HG02885 (cell line): ENCODE data around the gene SCAF8.
"Not testable (repeated sequence)": the region's sequence is repeated elsewhere in the genome, so short reads cannot be mapped to it uniquely, and the experiment has no call there.

Experiments used
- ATAC-seq: cut with Tn5 transposase; IDR thresholded peaks from one replicate; pipeline ENCODE4 v1.9.1; 2021; ENCODE audit warnings: mild to moderate bottlenecking; ENCODE audit not compliant: unreplicated experiment, poor library complexity

SCAF8 gene

DNA sequence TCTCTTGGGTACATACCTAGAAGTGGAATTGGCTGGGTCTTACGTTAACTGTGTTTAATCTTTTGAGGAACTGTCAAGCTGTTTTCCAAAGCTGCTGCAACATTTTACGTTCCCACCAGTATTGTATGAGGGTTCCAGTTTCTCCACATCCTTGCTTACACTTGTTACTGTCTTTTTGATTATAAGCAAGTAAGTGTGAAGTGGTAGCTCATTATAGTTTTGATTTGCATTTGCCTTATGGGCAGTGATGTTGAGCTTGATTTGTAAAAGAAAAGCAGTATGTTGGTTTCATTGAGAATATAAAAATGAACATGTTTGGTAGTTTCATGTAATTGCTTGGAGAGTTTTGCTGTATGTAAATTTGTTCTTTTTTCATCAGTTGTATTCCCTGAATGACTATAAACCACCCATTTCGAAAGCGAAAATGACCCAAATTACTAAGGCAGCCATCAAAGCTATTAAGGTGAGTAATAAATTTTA lies 40.4 kb downstream of the SCAF8 start:
- ATAC-seq: peak; percentile 96

GRCh38 chr6:154779157-154779556 lies 45.9 kb downstream of the SCAF8 start:
- not testable (repeated sequence) for ATAC-seq

GRCh38 chr6:154782193-154782592 lies 49.0 kb downstream of the SCAF8 start:
- ATAC-seq: no peak

DNA sequence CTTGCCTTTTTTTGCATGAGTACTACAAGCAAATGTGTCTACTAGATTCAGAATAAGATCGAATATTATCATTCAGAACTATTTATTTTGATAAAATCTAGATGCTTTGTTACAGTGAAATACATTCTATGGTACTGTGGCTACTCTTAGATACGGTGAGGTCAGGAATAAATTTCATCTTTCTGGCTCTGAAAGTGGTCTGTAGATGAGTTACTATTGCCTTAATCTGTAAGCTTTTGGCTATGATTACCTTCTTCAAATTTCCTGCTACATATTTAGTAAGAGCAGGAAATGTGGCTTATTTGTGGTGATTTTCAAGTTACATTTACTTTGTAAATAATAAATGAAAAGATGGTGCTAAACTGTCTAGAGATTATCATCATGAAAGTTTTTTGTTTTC lies 50.0 kb downstream of the SCAF8 start:
- ATAC-seq: no peak

GRCh38 chr6:154785075-154785474 lies 51.9 kb downstream of the SCAF8 start:
- ATAC-seq: no peak

DNA sequence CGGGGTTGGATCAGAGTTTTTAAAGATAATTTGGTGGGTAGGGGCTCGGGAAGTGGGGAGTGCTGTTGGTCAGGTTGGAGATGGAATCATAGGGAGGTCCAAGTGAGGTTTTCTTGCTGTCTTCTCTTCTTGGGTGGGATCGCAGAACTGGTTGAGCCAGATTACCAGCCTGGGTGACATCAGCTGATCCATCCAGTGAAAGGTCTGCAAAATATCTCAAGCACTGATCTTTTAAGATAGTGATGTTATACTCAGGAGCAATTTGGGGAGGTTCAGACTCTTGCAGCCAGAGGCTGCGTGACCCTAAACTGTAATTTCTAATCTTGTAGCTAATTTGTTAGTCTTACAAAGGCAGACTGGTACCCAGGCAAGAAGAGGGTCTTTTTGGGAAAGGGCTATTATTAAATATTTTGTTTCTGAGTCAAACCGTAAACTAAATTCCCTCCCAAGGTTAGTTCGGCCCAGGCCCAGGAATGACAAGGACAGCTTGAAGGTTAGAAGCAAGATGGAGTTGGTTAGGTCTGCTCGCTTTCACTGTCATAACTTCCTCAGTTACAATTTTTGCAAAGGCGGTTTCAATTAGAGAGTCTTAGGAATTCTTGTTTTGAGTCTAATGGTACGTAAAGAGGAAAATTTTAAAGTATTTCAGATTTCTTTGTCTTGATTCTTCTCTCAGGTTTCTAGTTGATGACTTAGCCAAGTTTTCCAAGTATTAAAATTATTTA lies 53.1 kb downstream of the SCAF8 start:
- ATAC-seq: no peak

GRCh38 chr6:154791556-154792317 lies 58.5 kb downstream of the SCAF8 start:
- no peak for ATAC-seq

DNA sequence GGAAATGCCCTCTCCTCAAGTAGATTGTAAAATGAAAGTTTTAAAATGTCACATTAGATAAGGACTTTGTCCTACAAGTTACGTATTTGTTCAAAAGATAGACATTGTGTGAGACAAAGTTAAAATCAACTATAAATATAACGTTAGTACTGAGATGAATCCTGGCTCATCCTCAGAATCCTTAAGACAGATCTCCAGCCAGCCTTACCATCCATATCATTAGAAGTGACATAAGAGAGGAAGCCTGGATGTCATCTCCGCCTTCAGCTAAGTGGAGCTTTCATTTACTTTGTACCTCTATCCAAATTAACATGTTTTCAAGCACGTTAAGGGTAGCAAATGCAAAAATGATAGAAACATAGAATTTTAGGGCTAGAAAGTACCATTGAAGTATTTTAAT lies 59.1 kb downstream of the SCAF8 start:
- ATAC-seq: no peak

DNA sequence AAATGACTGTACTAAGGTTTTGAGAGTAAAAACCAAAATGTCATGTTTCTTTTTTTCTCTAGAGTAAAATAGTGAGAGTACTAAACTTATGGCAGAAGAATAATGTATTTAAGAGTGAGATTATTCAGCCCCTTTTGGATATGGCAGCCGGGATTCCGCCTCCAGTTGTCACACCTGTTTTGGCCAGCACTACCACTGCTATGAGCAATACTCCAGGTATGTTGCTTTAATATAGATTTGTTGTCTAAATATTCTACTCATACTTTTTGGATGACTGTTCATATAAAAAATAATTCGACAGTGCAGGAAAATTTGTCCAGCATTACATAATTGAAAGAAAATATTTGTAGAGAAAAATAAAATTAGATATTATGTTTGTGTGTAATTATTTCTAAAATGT lies 59.5 kb downstream of the SCAF8 start:
- ATAC-seq: no peak

DNA sequence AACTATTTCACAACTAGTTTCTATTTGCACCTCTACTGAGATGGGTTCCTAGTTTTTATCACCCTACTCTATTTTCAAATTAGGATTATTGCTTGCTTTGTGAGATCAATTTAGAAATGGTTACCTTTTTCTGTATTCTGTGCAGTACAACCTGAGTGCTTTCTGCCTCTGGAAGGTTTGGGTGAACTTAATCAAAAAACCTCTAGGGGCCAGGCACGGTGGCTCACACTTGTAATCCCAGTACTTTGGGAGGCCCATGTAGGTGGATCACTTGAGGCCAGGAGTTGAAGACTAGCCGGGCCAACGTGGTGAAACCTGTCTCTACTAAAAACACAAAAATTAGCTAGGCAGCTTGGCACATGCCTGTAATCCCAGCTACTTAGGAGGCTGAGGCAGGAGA lies 63.3 kb downstream of the SCAF8 start:
- no peak for ATAC-seq

- ATAC-seq: no peak
These were observed 64.6 kb downstream of the SCAF8 start for GRCh38 chr6:154797857-154798256.

DNA sequence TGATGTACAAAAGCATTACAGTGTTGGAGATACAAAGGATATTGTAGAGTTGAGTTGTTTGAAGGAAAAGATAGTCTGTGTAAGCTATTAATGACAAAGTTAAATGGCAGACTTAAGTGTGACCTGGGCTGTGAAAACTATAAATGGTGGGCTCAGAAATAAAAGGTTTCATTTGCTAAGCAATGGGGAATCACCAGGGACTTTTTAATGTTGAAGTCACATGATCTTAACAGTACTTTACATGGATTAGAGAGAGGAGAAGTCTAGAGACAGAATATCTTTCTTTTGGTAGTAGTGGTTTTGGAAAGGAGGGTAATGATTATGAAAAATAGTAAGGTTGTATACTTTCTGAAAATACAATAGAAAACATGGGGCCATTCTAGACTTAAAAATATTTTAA lies 67.1 kb downstream of the SCAF8 start:
- peak; percentile 50 for ATAC-seq

- ATAC-seq: no peak
These were observed 72.2 kb downstream of the SCAF8 start for GRCh38 chr6:154805288-154805911.

DNA sequence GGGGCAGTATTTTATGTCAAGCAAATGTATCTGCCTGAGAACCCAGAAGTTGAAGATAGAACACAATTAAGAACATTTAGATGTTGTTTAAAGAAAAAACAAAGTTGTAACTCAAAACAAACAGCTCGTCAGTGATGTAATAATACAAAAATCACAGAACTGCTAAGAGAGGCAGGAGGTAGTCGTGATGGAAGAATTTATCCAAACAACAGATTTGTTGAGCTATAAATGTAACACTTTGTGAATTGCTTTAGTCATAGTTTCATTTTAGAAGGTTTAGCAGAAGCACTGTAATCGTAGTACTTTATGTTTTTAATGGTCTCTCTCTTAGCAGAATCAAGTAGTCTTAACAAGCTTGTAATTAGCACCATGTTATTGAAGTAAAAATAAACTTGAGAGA lies 73.6 kb downstream of the SCAF8 start:
- ATAC-seq: no peak

- ATAC-seq: not testable (repeated sequence)
These were observed 78.4 kb downstream of the SCAF8 start for GRCh38 chr6:154811663-154812062.

DNA sequence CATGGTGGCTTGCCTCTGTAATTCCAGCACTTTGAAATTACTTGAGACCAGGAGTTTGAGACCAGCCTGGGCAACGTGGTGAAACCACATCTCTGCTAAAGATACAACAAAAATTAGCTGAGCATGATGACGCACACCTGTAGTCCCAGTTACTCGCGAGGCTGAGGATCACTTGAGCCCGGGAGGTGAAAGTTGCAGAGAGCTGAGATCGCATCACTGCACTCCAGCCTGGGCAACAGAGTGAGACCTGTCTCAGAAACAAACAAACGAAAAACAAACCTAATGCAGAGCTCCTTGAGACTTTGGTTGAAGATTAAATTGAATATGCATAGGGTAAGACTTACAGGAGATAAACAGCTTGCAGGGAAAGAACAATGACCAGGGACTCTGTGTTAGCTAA lies 80.8 kb downstream of the SCAF8 start:
- ATAC-seq: peak; percentile 56

- no peak for ATAC-seq
These were observed 83.0 kb downstream of the SCAF8 start for GRCh38 chr6:154815938-154816820.

- ATAC-seq: no peak
These were observed 87.9 kb downstream of the SCAF8 start for GRCh38 chr6:154821099-154821498.

- ATAC-seq: no peak
These were observed 88.4 kb downstream of the SCAF8 start for GRCh38 chr6:154821638-154822037.

- ATAC-seq: no peak
These were observed 89.8 kb downstream of the SCAF8 start for GRCh38 chr6:154822947-154823558.
